GM18502 (cell line): ENCODE measurements around the gene SH3BP5L.

Source experiments
- ATAC-seq: cut with Tn5 transposase; IDR thresholded peaks from one replicate; pipeline ENCODE4 v1.9.1; 2021; ENCODE audit warnings: mild to moderate bottlenecking; ENCODE audit not compliant: unreplicated experiment, poor library complexity

SH3BP5L gene

GRCh38 chr1:248852481-248853405 is 27.0 kb upstream of the SH3BP5L start:
- no peak for ATAC-seq

- ATAC-seq, result no peak
Observed at GRCh38 chr1:248851390-248851789, 25.7 kb upstream of the SH3BP5L start.

- ATAC-seq, result no peak
Observed at GRCh38 chr1:248850536-248851251, 25.0 kb upstream of the SH3BP5L start.

- ATAC-seq, result no peak
Observed at GRCh38 chr1:248850124-248850523, 24.4 kb upstream of the SH3BP5L start.

- no peak for ATAC-seq
Observed at GRCh38 chr1:248849637-248850036, 23.9 kb upstream of the SH3BP5L start.

- ATAC-seq, result no peak
Observed at GRCh38 chr1:248849152-248849551, 23.4 kb upstream of the SH3BP5L start.

GRCh38 chr1:248848602-248849001 is 22.9 kb upstream of the SH3BP5L start:
- ATAC-seq, result no peak

GRCh38 chr1:248847956-248848561 is 22.3 kb upstream of the SH3BP5L start:
- no peak for ATAC-seq

GRCh38 chr1:248847181-248847955 is 21.7 kb upstream of the SH3BP5L start:
- ATAC-seq, result no peak

GRCh38 chr1:248844526-248844925 is 18.8 kb upstream of the SH3BP5L start:
- no peak for ATAC-seq

- ATAC-seq, result no peak
Observed at GRCh38 chr1:248843687-248844086, 18.0 kb upstream of the SH3BP5L start.

- peak; percentile 31 for ATAC-seq
Observed at GRCh38 chr1:248842781-248843331, 17.1 kb upstream of the SH3BP5L start.

GRCh38 chr1:248841702-248842395 is 16.1 kb upstream of the SH3BP5L start:
- ATAC-seq, result no peak

- no peak for ATAC-seq
Observed at GRCh38 chr1:248840946-248841345, 15.2 kb upstream of the SH3BP5L start.

GRCh38 chr1:248839168-248839555 is 13.4 kb upstream of the SH3BP5L start:
- ATAC-seq, result no peak

GRCh38 chr1:248838357-248839167 is 12.8 kb upstream of the SH3BP5L start:
- ATAC-seq, result peak; percentile 67

GRCh38 chr1:248837781-248838356 is 12.2 kb upstream of the SH3BP5L start, which contains the start of gene ZNF672:
Gene ZNF672 (plus strand): TSS chr1:248838224. CDS start chr1:248847275, 9,051 bp downstream.
- peak; percentile 85 for ATAC-seq
